Measurements from ENCODE around the gene SLITRK4.

The SLITRK4 gene

GRCh38 chrX:143633461-143634308 is 2.2 kb downstream of the SLITRK4 start:
- Histone ChIP-seq H3K4me3 (ENCODE audit: low read length) (no peak overlapping the region), H3K27ac (ENCODE audit: low read depth, low read length) (no peak overlapping the region), H3K27me3 (ENCODE audit: control insufficient read depth, insufficient read depth, low read length) (peaks cover 4% of the 10 kb centered on the region), H3K36me3 (ENCODE audit: control insufficient read depth, insufficient read depth, low read length) (no peaks in the 10 kb centered on the region), H3K9ac (ENCODE audit: low read length) (no peak overlapping the region), H3K4me1 (ENCODE audit: control insufficient read depth, insufficient read depth, low read length) (no peaks in the 10 kb centered on the region)

DNA sequence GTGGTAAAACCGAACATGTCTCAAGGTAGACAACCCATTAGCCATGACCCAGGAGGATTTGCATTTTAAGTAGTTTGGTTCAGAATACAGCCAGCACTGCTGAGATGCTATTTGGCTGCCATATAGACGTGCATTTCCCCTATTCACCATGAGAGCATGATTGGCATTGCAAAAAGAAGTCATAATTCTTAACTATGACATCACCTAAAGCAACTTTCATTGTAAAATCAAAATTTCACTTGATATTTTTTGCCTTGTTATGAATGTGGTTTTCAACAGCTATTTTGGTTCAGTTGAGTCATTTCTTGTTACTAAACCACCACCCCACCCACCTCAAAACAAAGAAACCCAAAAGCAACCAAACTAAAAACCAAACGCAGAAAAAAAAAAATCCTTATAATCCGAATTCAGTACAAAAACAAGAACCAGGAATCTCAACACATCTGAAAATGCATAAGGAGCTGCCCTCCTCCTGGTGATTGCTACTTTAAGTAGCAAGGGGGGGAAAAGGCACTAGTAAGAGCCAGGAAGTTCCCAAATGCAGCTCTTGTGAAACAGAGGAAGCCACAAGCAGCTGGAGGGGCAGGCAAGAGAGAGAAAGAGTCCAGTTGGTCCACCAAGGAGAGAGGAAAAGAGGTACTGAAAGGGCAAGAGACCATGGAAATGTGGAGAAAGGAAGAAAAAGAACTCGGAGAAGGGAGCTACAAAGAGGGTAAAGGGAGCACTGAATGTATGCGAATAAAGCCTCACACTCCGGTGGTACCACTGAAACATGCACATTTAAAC is 3.1 kb downstream of the SLITRK4 start:
- no peak overlapping the region for H3K9ac ChIP-seq (ENCODE audit: low read length)
- no peak overlapping the region for H3K27ac ChIP-seq (ENCODE audit: low read depth, low read length)

GRCh38 chrX:143623657-143624056 is 12.2 kb downstream of the SLITRK4 start:
- H3K4me3 ChIP-seq (ENCODE audit: low read length): no peak overlapping the region
- H3K27me3 ChIP-seq (ENCODE audit: control insufficient read depth, insufficient read depth, low read length): no peaks in the 10 kb centered on the region
- H3K27ac ChIP-seq (ENCODE audit: low read depth, low read length): no peak overlapping the region
- H3K4me1 ChIP-seq (ENCODE audit: control insufficient read depth, insufficient read depth, low read length): no peaks in the 10 kb centered on the region
- no peak overlapping the region for H3K9ac ChIP-seq (ENCODE audit: low read length)
- H3K36me3 ChIP-seq (ENCODE audit: control insufficient read depth, insufficient read depth, low read length): no peaks in the 10 kb centered on the region

More for the DNA sequence above, 3.1 kb downstream of the SLITRK4 start:
- Histone ChIP-seq H3K4me1 (ENCODE audit: control insufficient read depth, insufficient read depth, low read length) (no peaks in the 10 kb centered on the region), H3K27me3 (ENCODE audit: control insufficient read depth, insufficient read depth, low read length) (peaks cover 4% of the 10 kb centered on the region), H3K36me3 (ENCODE audit: control insufficient read depth, insufficient read depth, low read length) (no peaks in the 10 kb centered on the region), H3K4me3 (ENCODE audit: low read length) (no peak overlapping the region)

DNA sequence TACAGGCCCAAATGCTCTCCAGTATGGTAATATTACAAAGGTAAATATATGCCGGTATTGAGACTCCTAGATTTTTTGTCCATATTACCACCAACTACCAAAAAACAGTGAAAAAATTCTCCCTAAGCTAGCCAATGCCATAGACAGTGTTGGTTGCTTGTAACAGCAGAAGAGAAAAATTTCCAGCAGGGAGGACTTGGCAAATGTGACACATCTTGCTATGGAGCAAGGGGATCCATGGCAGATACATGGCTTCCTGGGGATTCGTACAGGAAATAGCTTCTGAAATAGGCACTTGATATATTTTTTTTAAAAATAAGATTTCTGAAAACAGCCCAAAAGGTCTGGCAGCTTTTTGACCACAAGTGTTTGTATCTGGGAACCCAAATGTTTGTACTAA is 14.6 kb downstream of the SLITRK4 start:
- Histone ChIP-seq H3K4me1 (ENCODE audit: control insufficient read depth, insufficient read depth, low read length) (no peaks in the 10 kb centered on the region), H3K4me3 (ENCODE audit: low read length) (no peak overlapping the region)

DNA sequence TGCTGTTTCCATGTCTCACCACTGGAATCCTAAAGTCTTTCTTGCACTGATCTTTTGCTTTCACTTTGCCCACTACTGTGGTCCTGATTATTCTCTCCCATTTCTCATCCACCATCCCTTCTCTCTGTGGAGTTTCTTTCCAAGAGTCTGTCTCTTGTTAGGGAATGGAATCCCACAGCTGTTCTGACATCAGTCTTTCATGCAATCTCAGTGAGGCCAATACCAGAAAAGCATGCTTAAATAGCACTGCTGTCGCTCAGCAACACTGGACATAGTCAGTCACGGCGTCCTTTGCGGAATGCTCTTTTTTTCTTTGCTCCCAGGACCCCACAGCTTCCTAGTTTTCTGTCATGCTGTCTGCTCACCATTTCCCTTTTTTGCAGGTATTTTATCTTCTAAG is 20.1 kb downstream of the SLITRK4 start:
- no peaks in the 10 kb centered on the region for H3K4me1 ChIP-seq (ENCODE audit: control insufficient read depth, insufficient read depth, low read length)
- H3K27ac ChIP-seq (ENCODE audit: low read depth, low read length): no peak overlapping the region

More for the DNA sequence above, 14.6 kb downstream of the SLITRK4 start:
- Histone ChIP-seq H3K9ac (ENCODE audit: low read length) (no peak overlapping the region), H3K27me3 (ENCODE audit: control insufficient read depth, insufficient read depth, low read length) (no peaks in the 10 kb centered on the region), H3K27ac (ENCODE audit: low read depth, low read length) (no peak overlapping the region), H3K36me3 (ENCODE audit: control insufficient read depth, insufficient read depth, low read length) (no peaks in the 10 kb centered on the region)

GRCh38 chrX:143601809-143602208 is 34.1 kb downstream of the SLITRK4 start:
- Histone ChIP-seq H3K4me3 (ENCODE audit: low read length) (no peak overlapping the region), H3K36me3 (ENCODE audit: control insufficient read depth, insufficient read depth, low read length) (no peaks in the 10 kb centered on the region), H3K27ac (ENCODE audit: low read depth, low read length) (no peak overlapping the region), H3K9ac (ENCODE audit: low read length) (no peak overlapping the region), H3K4me1 (ENCODE audit: control insufficient read depth, insufficient read depth, low read length) (no peaks in the 10 kb centered on the region), H3K27me3 (ENCODE audit: control insufficient read depth, insufficient read depth, low read length) (no peaks in the 10 kb centered on the region)

More for the DNA sequence above, 20.1 kb downstream of the SLITRK4 start:
- Histone ChIP-seq H3K4me3 (ENCODE audit: low read length) (no peak overlapping the region), H3K9ac (ENCODE audit: low read length) (no peak overlapping the region), H3K36me3 (ENCODE audit: control insufficient read depth, insufficient read depth, low read length) (no peaks in the 10 kb centered on the region), H3K27me3 (ENCODE audit: control insufficient read depth, insufficient read depth, low read length) (no peaks in the 10 kb centered on the region)

- no peaks in the 10 kb centered on the region for H3K36me3 ChIP-seq (ENCODE audit: control insufficient read depth, insufficient read depth, low read length)
- no peak overlapping the region for H3K9ac ChIP-seq (ENCODE audit: low read length)
Observed at GRCh38 chrX:143581240-143581639, 54.7 kb downstream of the SLITRK4 start.

DNA sequence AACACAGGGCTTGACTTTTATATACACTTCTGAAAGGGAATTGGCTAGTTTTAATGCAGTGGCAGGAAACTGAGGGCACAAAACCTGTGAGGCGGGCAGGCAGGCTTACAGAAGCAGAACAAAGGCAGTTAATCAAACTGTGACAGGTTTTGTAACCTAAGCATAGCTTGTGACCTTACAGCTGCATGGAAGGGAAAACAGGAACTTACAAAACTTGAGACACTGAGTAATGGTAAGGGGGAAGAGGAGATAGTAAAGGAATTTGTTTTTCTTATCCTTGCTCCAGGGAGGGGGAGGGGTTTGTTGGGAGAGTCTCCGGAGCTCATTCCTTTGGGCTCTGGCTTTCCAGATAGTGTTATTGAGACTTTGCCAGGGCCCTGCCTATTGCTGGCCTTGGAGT is 55.6 kb downstream of the SLITRK4 start:
- no peaks in the 10 kb centered on the region for H3K4me1 ChIP-seq (ENCODE audit: control insufficient read depth, insufficient read depth, low read length)

More at GRCh38 chrX:143581240-143581639, 54.7 kb downstream of the SLITRK4 start:
- Histone ChIP-seq H3K4me1 (ENCODE audit: control insufficient read depth, insufficient read depth, low read length) (no peaks in the 10 kb centered on the region), H3K27ac (ENCODE audit: low read depth, low read length) (no peak overlapping the region), H3K4me3 (ENCODE audit: low read length) (no peak overlapping the region), H3K27me3 (ENCODE audit: control insufficient read depth, insufficient read depth, low read length) (no peaks in the 10 kb centered on the region)

More for the DNA sequence above, 55.6 kb downstream of the SLITRK4 start:
- Histone ChIP-seq H3K27ac (ENCODE audit: low read depth, low read length) (no peak overlapping the region), H3K36me3 (ENCODE audit: control insufficient read depth, insufficient read depth, low read length) (no peaks in the 10 kb centered on the region), H3K9ac (ENCODE audit: low read length) (no peak overlapping the region), H3K4me3 (ENCODE audit: low read length) (no peak overlapping the region), H3K27me3 (ENCODE audit: control insufficient read depth, insufficient read depth, low read length) (no peaks in the 10 kb centered on the region)
